Measurements from ENCODE around the gene LMOD3.

Gene LMOD3

GRCh38 chr3:69121513-69121912, 882 bp downstream of the LMOD3 start:
- no peak for DNase-seq

DNA sequence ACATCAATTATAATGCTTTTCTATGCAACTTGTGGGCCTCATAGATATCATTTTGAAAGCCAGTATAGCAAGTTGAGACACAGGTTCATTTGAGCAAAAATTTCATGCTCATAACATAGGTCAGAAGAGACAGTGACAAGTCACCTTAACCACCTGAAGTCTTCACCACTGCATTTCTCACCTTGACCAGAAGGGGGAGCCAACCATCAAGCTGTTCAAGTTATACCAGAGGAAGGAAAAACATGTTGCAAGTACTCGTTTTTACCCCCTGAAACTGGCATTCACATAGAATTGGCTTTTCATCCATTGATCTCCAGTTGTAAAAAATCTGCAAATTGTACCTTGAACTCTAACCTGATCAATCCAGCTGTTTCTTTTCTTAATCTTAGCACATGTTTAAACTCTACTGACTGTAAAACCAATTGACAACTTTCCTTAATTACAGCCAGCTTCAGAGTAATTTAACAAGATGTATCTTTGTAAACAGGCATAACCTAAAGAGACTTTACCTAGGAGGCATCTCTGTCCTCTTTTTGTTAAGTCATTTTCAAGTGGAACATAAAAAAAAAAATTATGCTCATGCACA, 1.4 kb downstream of the LMOD3 start:
- peak; percentile 2 to 83 for DNase-seq

- DNase-seq = no peak
Measured at GRCh38 chr3:69119681-69120080, 2.7 kb downstream of the LMOD3 start.

DNA sequence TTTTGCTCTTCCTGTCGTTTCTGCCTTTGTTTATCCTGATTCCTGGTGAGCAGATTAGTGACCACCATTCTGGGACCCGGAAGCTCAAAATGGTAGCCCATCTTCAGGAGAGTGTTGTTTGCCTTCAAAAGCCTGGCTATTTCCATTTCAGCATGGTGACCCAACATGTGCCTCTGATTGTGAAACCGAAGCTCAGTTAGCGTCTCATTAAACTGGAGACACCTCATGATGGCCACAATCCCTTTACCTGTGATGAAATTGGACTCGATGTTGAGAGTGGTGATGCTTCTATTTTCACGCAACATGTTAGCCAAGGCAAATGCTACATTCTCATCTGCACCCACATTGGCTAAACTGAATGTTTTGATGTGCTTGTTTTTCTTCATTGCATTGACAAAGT, 3.3 kb downstream of the LMOD3 start:
- DNase-seq = no peak

- no peak for DNase-seq
Measured at GRCh38 chr3:69118555-69118954, 3.8 kb downstream of the LMOD3 start.

DNA sequence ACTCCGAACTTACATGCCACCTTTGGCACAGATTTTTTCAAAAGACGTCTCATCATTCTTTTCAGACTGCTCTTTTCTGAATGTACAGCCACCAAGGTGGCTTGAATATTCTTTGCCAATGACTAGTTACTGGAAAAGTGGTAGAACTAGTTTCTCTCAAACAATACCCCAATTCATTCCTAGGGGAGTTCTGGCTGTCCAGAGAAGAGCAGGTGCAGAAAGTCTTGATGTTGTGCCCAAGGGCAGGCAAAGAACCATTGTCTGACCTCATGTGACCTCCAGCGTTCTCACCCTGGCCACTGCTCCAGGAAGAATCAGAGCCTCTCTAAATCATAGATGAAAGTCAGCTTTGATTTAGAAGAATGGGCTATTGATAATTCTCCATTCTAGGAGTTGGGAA, 5.5 kb downstream of the LMOD3 start:
- DNase-seq = no peak

DNA sequence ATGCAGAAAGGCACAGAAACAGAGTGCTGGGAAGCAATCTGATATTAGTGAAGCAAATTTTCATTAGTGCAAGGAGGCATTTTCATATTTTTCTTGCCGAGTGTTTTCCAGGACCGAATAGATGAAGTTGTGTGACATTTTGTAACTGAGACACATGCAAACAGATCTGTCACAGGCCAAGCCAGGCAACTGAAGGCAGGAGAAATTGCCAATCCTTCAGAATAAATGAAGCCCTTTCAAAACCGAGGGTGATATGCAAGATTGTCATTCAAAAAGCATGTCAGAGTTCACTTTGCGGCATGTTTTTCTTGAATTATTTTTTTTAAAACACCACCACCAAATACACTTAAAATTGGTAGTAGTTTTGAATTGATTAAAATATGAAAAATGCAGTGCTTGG, 6.2 kb downstream of the LMOD3 start:
- no peak for DNase-seq

DNA sequence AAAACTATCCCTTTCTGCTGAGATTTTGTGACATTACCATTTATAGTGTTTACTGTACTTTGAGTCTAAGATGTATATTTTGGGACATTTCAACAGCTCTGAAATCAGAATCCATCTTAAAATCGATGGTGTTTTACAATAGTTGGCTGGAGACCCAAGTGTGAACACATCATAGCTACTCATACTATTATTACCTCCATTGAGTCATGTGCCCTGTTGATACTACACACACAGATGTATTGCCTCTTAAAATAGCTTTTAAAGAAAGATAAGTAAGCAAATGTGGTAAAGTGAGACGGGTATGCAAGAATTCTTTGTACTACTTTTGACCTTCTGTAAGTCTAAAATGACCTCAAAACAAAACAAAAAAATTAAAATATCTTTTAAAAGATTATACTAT, 6.7 kb downstream of the LMOD3 start:
- DNase-seq = no peak

DNA sequence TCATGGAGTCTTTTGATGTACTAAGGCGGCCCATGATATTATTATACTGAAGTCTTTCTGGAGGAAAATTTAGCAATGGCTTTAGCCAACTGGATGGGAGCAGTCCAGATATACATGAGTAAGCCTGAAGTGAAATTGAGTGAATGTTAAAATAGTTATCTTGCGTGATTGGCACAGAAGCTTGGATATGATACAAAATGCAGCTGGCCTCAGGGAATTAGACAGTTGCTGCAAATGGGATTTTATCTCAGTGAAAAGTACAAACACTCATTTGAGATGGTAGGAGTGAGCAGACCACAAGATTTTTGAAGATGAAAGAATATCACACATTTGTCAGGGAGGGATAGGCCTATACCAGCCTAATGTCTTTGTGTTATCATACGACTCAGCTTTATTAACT, 8.9 kb downstream of the LMOD3 start:
- DNase-seq = no peak

DNA sequence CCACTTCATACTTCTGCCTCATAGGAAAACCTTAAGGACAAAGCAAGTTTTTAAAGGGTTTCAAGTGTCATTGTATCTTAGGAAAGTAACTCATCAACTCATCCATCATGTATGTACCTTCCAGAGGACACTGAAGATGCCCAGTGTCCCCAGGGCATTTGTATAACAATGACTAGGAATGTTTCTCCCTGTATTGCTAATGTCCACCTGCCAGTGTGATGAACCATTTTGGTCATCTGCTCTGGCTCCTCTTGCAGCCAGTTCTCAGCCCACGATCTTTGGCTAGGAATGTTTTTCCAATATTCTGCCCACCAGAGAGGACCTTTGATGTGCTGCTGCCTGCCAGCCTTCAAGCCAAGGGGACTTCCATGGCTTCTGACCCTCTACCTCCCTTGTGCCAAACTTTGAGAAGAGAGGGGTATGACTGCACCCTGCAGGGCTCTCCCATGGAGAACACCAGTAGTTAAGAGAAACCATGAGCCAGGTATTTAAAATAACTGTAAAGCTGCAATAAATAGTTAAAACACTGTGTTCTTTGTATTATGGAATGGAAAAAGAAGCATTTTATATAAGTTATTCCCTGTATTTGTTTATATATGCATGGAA, 11.4 kb downstream of the LMOD3 start:
- DNase-seq = no peak

GRCh38 chr3:69108811-69109210, 13.6 kb downstream of the LMOD3 start:
- DNase-seq = no peak

- DNase-seq = no peak
Measured at GRCh38 chr3:69107841-69108240, 14.6 kb downstream of the LMOD3 start.

DNA sequence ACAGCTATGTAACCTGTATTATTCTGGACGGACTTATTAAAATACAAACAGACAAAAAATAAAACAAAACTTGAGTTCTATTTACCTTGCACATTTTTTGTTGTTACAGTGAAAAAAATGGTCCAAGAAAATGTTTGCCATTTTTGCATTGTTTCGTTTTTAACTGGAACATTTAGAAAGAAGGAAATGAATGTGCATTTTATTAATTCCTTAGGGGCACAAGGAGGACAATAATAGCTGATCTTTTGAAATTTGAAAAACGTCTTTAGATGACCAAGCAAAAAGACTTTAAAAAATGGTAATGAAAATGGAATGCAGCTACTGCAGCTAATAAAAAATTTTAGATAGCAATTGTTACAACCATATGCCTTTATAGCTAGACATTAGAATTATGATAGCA, 17.1 kb downstream of the LMOD3 start:
- no peak for DNase-seq

DNA sequence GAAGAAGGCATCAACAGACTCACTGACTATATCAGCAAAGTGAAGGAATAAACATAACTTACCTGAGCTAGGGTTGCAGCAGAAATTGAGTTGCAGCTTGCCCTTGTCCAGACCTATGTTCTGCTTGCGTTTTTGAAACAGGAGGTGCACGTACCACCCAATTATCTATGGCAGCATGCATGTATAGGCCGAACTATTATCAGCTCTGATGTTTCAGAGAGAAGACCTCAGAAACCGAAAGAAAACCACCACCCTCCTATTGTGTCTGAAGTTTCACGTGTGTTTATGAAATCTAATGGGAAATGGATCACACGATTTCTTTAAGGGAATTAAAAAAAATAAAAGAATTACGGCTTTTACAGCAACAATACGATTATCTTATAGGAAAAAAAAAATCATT, 17.8 kb downstream of the LMOD3 start:
- no peak for DNase-seq

DNA sequence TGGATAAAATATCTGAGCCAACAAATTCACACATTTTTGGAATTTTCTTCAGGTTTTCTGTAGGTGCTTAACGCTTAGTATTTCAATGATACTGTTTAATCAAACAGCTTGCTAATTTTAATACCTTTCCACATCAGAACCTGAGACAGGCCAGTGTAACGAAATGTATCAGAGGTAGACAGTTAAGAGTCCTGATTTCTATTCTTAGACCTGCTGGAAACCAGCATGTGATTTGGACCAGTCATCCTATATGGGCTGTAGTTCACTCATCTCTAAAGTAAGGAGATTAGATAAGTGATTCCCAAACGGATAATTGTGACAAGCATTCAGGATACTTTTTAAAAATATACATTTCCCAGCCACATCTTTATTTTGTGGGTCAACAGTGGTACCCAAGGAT, 19.3 kb downstream of the LMOD3 start:
- no peak for DNase-seq

DNA sequence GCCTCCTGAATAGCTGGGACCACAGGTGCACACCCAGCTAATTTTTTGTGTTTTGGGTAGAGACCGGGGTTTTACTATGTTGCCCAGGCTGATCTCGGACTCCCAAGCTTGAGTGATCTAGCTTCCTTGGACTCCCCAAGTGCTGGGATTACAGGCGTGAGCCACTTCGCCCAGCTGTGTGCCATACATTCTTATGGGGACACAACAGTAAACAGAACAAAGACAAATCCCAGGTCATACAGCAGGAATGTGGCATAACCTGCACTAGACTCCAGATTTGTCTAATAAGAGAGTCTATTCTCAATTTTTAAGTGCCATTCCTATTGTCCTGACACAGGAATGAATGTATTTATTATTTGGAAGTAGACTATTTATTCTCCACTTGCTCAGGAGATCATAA, 20.0 kb downstream of the LMOD3 start:
- DNase-seq = no peak

- DNase-seq = no peak
Measured at GRCh38 chr3:69099576-69099975, 22.8 kb downstream of the LMOD3 start.

DNA sequence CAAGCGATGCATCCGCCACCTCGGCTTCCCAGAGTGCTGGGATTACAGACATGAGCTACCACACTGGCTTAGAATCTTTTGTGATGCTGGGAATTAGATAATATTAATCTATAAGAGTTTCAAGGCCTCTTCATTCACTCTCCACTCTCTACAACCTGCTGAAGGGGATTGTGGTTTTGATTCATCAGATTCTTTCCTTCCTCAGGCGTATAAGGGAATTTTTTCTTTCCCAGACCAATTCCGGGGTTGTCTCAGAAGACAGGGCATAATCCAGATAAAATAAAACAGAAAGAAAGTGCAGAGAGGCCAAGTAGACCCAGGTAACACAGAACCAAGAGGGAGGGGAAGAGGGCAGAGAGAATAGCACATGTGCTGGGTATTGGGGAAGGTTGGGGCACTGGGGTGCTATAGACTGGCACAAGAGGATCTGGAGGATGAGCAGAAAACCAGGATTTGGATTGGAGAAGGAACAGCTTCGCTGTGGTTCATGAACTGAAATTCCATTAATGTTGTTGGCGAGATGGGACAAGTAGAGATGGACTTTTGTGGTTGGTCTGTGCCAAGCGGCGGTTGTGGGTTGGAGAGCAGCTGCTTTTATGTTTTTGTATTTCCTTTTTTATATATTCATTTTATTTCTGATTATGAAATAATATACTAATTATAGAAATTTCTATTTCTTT, 24.8 kb downstream of the LMOD3 start:
- DNase-seq = no peak

GRCh38 chr3:69096299-69096698, 26.1 kb downstream of the LMOD3 start:
- DNase-seq = no peak

GRCh38 chr3:69095636-69096035, 26.8 kb downstream of the LMOD3 start:
- no peak for DNase-seq

GRCh38 chr3:69094467-69095205, 27.8 kb downstream of the LMOD3 start:
- DNase-seq = peak in 1 of 2 donors; percentile 96

GRCh38 chr3:69092030-69092516, 30.3 kb downstream of the LMOD3 start:
- DNase-seq = peak in 1 of 2 donors; percentile 88

GRCh38 chr3:69091389-69092029, 30.9 kb downstream of the LMOD3 start:
- no peak for DNase-seq

Measured in bone marrow (tissue), 2 donors.